ENCODE results near the gene MORN5.
A peak's percentile ranks its signal among the peaks of the same experiment; 100 is the strongest.

Gene MORN5

GRCh38 chr9:122173670-122174069 lies 14.0 kb downstream of the MORN5 start:
- TF ChIP-seq, protein P1, sequence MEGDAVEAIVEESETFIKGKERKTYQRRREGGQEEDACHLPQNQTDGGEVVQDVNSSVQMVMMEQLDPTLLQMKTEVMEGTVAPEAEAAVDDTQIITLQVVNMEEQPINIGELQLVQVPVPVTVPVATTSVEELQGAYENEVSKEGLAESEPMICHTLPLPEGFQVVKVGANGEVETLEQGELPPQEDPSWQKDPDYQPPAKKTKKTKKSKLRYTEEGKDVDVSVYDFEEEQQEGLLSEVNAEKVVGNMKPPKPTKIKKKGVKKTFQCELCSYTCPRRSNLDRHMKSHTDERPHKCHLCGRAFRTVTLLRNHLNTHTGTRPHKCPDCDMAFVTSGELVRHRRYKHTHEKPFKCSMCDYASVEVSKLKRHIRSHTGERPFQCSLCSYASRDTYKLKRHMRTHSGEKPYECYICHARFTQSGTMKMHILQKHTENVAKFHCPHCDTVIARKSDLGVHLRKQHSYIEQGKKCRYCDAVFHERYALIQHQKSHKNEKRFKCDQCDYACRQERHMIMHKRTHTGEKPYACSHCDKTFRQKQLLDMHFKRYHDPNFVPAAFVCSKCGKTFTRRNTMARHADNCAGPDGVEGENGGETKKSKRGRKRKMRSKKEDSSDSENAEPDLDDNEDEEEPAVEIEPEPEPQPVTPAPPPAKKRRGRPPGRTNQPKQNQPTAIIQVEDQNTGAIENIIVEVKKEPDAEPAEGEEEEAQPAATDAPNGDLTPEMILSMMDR (IDR thresholded peaks at IDR 0.05; ENCODE audit: low read depth, low read length) = no peak
- DNase-seq (ENCODE audit: low read depth in 2 of 2) = no peak
- H3K4me3 ChIP-seq (replicated peaks in 1 of 2; ENCODE audit: low read depth in 2 of 2, low read length in 2 of 2) = no peak overlapping the region

DNA sequence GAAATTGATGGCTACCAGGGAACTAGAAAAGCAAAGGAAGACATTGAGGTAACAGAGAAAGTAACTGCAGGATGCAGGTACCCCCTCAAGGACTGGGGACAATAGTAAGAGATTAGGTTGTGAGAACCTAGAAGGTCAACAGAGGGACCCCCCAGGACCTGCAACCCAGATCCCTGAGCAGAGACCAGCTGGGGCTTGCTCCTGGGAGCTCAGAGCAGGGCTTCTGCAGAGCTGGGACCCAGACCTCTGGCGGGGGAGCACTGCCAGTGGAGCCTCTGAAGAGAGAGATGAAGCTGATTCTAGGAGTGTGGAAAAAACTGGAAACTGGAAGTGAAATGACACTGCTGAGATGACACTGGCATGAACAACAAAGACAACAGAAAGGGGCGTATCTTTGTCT lies 17.2 kb downstream of the MORN5 start:
- TF ChIP-seq, protein P1 (IDR thresholded peaks at IDR 0.05; ENCODE audit: low read depth, low read length) = no peak
- no peak overlapping the region for H3K4me3 ChIP-seq (replicated peaks in 1 of 2; ENCODE audit: low read depth in 2 of 2, low read length in 2 of 2)
- DNase-seq (ENCODE audit: low read depth in 2 of 2) = no peak

DNA sequence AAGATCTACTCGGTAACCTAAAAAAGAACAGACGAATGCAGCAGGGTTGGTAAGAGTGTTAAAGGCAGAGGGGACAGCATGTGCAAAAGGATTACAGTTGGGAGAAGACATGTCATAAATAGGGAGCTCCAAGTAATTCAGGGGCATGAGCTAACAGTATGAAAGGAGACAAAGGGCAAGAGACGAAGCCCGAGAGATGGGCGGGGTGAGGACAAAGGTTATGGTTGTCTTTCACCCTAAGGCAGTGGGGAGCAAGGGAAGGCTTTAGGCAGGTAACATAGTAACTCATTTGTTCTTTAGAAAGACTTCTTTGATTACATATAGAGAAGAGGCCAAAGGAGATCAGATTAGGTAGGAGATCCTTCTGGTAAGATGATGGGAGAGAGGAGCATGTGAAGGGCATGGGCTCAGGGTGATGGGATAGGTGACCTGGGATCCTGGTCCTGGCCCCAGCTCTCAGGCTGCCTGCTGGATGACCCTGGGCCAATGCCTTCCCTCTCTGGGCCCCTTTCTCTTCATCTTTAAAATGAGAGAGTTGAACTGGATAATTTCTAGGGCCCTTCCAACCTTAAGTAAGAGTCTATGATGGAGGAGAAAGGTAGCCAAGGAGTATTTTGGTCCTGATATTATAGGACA lies 19.5 kb downstream of the MORN5 start:
- TF ChIP-seq, protein P1 (IDR thresholded peaks at IDR 0.05; ENCODE audit: low read depth, low read length) = no peak
- no peak overlapping the region for H3K4me3 ChIP-seq (replicated peaks in 1 of 2; ENCODE audit: low read depth in 2 of 2, low read length in 2 of 2)
- DNase-seq (ENCODE audit: low read depth in 2 of 2) = no peak

- no peak overlapping the region for H3K4me3 ChIP-seq (replicated peaks in 1 of 2; ENCODE audit: low read depth in 2 of 2, low read length in 2 of 2)
- DNase-seq (ENCODE audit: low read depth in 2 of 2) = peak; percentile 25 to 53
- TF ChIP-seq, protein P1 (IDR thresholded peaks at IDR 0.05; ENCODE audit: low read depth, low read length) = no peak
These were observed 20.0 kb downstream of the MORN5 start for GRCh38 chr9:122179690-122180074.

GRCh38 chr9:122180633-122181032 lies 20.9 kb downstream of the MORN5 start:
- TF ChIP-seq, protein P1 (IDR thresholded peaks at IDR 0.05; ENCODE audit: low read depth, low read length) = no peak
- no peak overlapping the region for H3K4me3 ChIP-seq (replicated peaks in 1 of 2; ENCODE audit: low read depth in 2 of 2, low read length in 2 of 2)
- peak; percentile 78 to 83 for DNase-seq (ENCODE audit: low read depth in 2 of 2)

GRCh38 chr9:122183501-122183900 lies 23.8 kb downstream of the MORN5 start:
- no peak overlapping the region for H3K4me3 ChIP-seq (replicated peaks in 1 of 2; ENCODE audit: low read depth in 2 of 2, low read length in 2 of 2)
- TF ChIP-seq, protein P1 (IDR thresholded peaks at IDR 0.05; ENCODE audit: low read depth, low read length) = no peak
- DNase-seq (ENCODE audit: low read depth in 2 of 2) = no peak

GRCh38 chr9:122184551-122184950 lies 24.8 kb downstream of the MORN5 start:
- H3K4me3 ChIP-seq (replicated peaks in 1 of 2; ENCODE audit: low read depth in 2 of 2, low read length in 2 of 2) = no peak overlapping the region
- TF ChIP-seq, protein P1 (IDR thresholded peaks at IDR 0.05; ENCODE audit: low read depth, low read length) = no peak
- no peak for DNase-seq (ENCODE audit: low read depth in 2 of 2)

Measured in cardiac fibroblast (primary cell).